ENCODE results near the gene LDLRAD3.

LDLRAD3 gene

GRCh38 chr11:36061471-36061870, 117.6 kb downstream of the LDLRAD3 start:
- Histone ChIP-seq H3K27me3 (ENCODE audit: insufficient read depth, low read length, poor library complexity) (no peaks in the 10 kb centered on the region), H3K4me1 (ENCODE audit: insufficient read depth, low read length) (no peaks in the 10 kb centered on the region), H3K79me2 (ENCODE audit: insufficient read depth, low read length) (no peaks in the 10 kb centered on the region), H3K27ac (ENCODE audit: low read length) (no peak overlapping the region), H3K4me3 (ENCODE audit: low read depth in 1 of 2, low read length in 2 of 2) (no peak overlapping the region), H3K4me2 (ENCODE audit: insufficient read depth, low read length) (no peak overlapping the region), H3K36me3 (ENCODE audit: insufficient read depth, low read length) (no peaks in the 10 kb centered on the region), H3K9me3 (ENCODE audit: insufficient read depth, low read length, severe bottlenecking) (peaks cover 4% of the 10 kb centered on the region), H4K20me1 (ENCODE audit: insufficient read depth, low read length) (no peaks in the 10 kb centered on the region), H2AFZ (ENCODE audit: low read depth, low read length) (no peak overlapping the region), H3K9ac (ENCODE audit: low read depth, low read length) (no peak overlapping the region)
- no peak for TF ChIP-seq EZH2 (IDR thresholded peaks at IDR 0.05; ENCODE audit: borderline replicate concordance, low read depth, low read length, severe bottlenecking)
- no peak for TF ChIP-seq CTCF (IDR thresholded peaks at IDR 0.05; ENCODE audit: borderline replicate concordance, extremely low read depth, low read length, poor library complexity, severe bottlenecking)
- DNase-seq: no peak
- no peak for ATAC-seq (ENCODE audit: insufficient read depth, low read depth)

- ATAC-seq (ENCODE audit: insufficient read depth, low read depth) (no peak), DNase-seq (no peak)
- Histone ChIP-seq H3K4me3 (ENCODE audit: low read depth in 1 of 2, low read length in 2 of 2) (no peak overlapping the region), H3K4me1 (ENCODE audit: insufficient read depth, low read length) (no peaks in the 10 kb centered on the region), H3K36me3 (ENCODE audit: insufficient read depth, low read length) (no peaks in the 10 kb centered on the region), H3K9ac (ENCODE audit: low read depth, low read length) (no peak overlapping the region), H3K27me3 (ENCODE audit: insufficient read depth, low read length, poor library complexity) (no peaks in the 10 kb centered on the region), H2AFZ (ENCODE audit: low read depth, low read length) (no peak overlapping the region), H4K20me1 (ENCODE audit: insufficient read depth, low read length) (no peaks in the 10 kb centered on the region), H3K79me2 (ENCODE audit: insufficient read depth, low read length) (no peaks in the 10 kb centered on the region), H3K4me2 (ENCODE audit: insufficient read depth, low read length) (no peak overlapping the region), H3K9me3 (ENCODE audit: insufficient read depth, low read length, severe bottlenecking) (peaks cover 9% of the 10 kb centered on the region), H3K27ac (ENCODE audit: low read length) (no peak overlapping the region)
- TF ChIP-seq EZH2 (IDR thresholded peaks at IDR 0.05; ENCODE audit: borderline replicate concordance, low read depth, low read length, severe bottlenecking): no peak
- TF ChIP-seq CTCF (IDR thresholded peaks at IDR 0.05; ENCODE audit: borderline replicate concordance, extremely low read depth, low read length, poor library complexity, severe bottlenecking): no peak
These were observed 119.0 kb downstream of the LDLRAD3 start for GRCh38 chr11:36062796-36063365.

GRCh38 chr11:36065436-36065835, 121.6 kb downstream of the LDLRAD3 start:
- Histone ChIP-seq H2AFZ (ENCODE audit: low read depth, low read length) (no peak overlapping the region), H3K4me1 (ENCODE audit: insufficient read depth, low read length) (no peaks in the 10 kb centered on the region), H3K4me2 (ENCODE audit: insufficient read depth, low read length) (no peak overlapping the region), H3K4me3 (ENCODE audit: low read depth in 1 of 2, low read length in 2 of 2) (no peak overlapping the region), H3K27me3 (ENCODE audit: insufficient read depth, low read length, poor library complexity) (no peaks in the 10 kb centered on the region), H3K36me3 (ENCODE audit: insufficient read depth, low read length) (no peaks in the 10 kb centered on the region), H4K20me1 (ENCODE audit: insufficient read depth, low read length) (no peaks in the 10 kb centered on the region), H3K9me3 (ENCODE audit: insufficient read depth, low read length, severe bottlenecking) (peaks cover 5% of the 10 kb centered on the region), H3K9ac (ENCODE audit: low read depth, low read length) (no peak overlapping the region), H3K79me2 (ENCODE audit: insufficient read depth, low read length) (no peaks in the 10 kb centered on the region), H3K27ac (ENCODE audit: low read length) (no peak overlapping the region)
- DNase-seq: no peak
- TF ChIP-seq CTCF (IDR thresholded peaks at IDR 0.05; ENCODE audit: borderline replicate concordance, extremely low read depth, low read length, poor library complexity, severe bottlenecking): no peak
- no peak for TF ChIP-seq EZH2 (IDR thresholded peaks at IDR 0.05; ENCODE audit: borderline replicate concordance, low read depth, low read length, severe bottlenecking)
- no peak for ATAC-seq (ENCODE audit: insufficient read depth, low read depth)

- Histone ChIP-seq H3K4me2 (ENCODE audit: insufficient read depth, low read length) (no peak overlapping the region), H3K36me3 (ENCODE audit: insufficient read depth, low read length) (no peaks in the 10 kb centered on the region), H3K27me3 (ENCODE audit: insufficient read depth, low read length, poor library complexity) (peaks cover 4% of the 10 kb centered on the region), H3K27ac (ENCODE audit: low read length) (no peak overlapping the region), H3K79me2 (ENCODE audit: insufficient read depth, low read length) (no peaks in the 10 kb centered on the region), H4K20me1 (ENCODE audit: insufficient read depth, low read length) (no peaks in the 10 kb centered on the region), H3K9ac (ENCODE audit: low read depth, low read length) (no peak overlapping the region), H3K9me3 (ENCODE audit: insufficient read depth, low read length, severe bottlenecking) (peaks cover 5% of the 10 kb centered on the region), H3K4me1 (ENCODE audit: insufficient read depth, low read length) (no peaks in the 10 kb centered on the region), H2AFZ (ENCODE audit: low read depth, low read length) (no peak overlapping the region), H3K4me3 (ENCODE audit: low read depth in 1 of 2, low read length in 2 of 2) (no peak overlapping the region)
- DNase-seq: no peak
- TF ChIP-seq CTCF (IDR thresholded peaks at IDR 0.05; ENCODE audit: borderline replicate concordance, extremely low read depth, low read length, poor library complexity, severe bottlenecking): no peak
- TF ChIP-seq EZH2 (IDR thresholded peaks at IDR 0.05; ENCODE audit: borderline replicate concordance, low read depth, low read length, severe bottlenecking): no peak
- ATAC-seq (ENCODE audit: insufficient read depth, low read depth): no peak
These were observed 123.0 kb downstream of the LDLRAD3 start for GRCh38 chr11:36066891-36067290.

Data from DND-41 (cell line).